HG03196 (cell line): ENCODE results near the gene FBXW5.

Source experiments
- ATAC-seq: cut with Tn5 transposase; IDR thresholded peaks from one replicate; pipeline ENCODE4 v1.9.1; 2021; ENCODE audit not compliant: unreplicated experiment

FBXW5 gene

GRCh38 chr9:136944519-136945332 is at the start of gene FBXW5, which contains the start of gene C8G:
FBXW5 (minus strand) TSS chr9:136944738; CDS start chr9:136944083, 655 bp downstream.
C8G (plus strand) TSS chr9:136945243; CDS start chr9:136945321, 78 bp downstream.
- ATAC-seq = peak; percentile 65

GRCh38 chr9:136992819-136993369 is 48.4 kb upstream of the FBXW5 start:
- ATAC-seq = no peak

- peak; percentile 67 for ATAC-seq
These were observed 47.7 kb upstream of the FBXW5 start, which contains the start of gene PAXX for GRCh38 chr9:136991993-136992818. PAXX (plus strand) TSS chr9:136992422; CDS start chr9:136992444, 22 bp downstream.

- no peak for ATAC-seq
These were observed 45.8 kb upstream of the FBXW5 start for GRCh38 chr9:136990242-136990911.

- no peak for ATAC-seq
These were observed 44.3 kb upstream of the FBXW5 start for GRCh38 chr9:136988872-136989271.

- no peak for ATAC-seq
These were observed 41.3 kb upstream of the FBXW5 start for GRCh38 chr9:136985853-136986252.

- ATAC-seq = no peak
These were observed 40.6 kb upstream of the FBXW5 start for GRCh38 chr9:136985027-136985602.

GRCh38 chr9:136984464-136985026 is 40.0 kb upstream of the FBXW5 start:
- no peak for ATAC-seq

GRCh38 chr9:136983656-136984314 is 39.2 kb upstream of the FBXW5 start:
- ATAC-seq = no peak

GRCh38 chr9:136983167-136983566 is 38.6 kb upstream of the FBXW5 start:
- ATAC-seq = no peak

- ATAC-seq = no peak
These were observed 37.9 kb upstream of the FBXW5 start, which contains the start of gene LCNL1 for GRCh38 chr9:136982232-136983051. LCNL1 (plus strand) TSS chr9:136982993; CDS start chr9:136983587, 594 bp downstream.

GRCh38 chr9:136981588-136982231 is 37.2 kb upstream of the FBXW5 start:
- ATAC-seq = no peak

GRCh38 chr9:136980669-136981478 is 36.3 kb upstream of the FBXW5 start:
- no peak for ATAC-seq

- ATAC-seq = no peak
These were observed 35.4 kb upstream of the FBXW5 start for GRCh38 chr9:136979769-136980587.

- ATAC-seq = no peak
These were observed 34.5 kb upstream of the FBXW5 start for GRCh38 chr9:136978865-136979544.
